Measurements from ENCODE around the gene ABTB2. TPM values are rescaled to one million over a fixed set of nuclear protein-coding genes. Genes with fewer than 3 reads are reported as not detected.

ABTB2 gene
- total and polyA plus RNA-seq, 2 of the 8 experiments (the other 6 are each of a cell fraction or from before 2014, with no cell fraction given), result 7.7 to 10.2 TPM

DNA sequence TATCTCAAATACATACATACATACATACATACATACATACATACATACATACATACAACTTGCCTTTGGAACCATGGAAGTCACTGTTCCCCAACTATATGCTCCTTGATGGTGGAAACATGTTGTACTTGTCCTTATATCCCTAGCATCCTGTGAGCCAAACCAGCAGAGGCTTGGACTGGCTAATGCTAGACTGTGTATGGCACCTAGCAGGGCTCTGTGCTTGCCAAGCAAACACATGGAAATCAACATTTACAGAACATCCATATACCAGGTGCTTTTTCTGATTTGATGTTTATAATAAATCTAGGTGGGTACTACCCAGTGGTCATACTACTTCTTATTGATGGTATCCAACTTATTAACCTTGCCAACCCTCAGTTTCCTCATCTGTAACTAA lies 86.1 kb downstream of the ABTB2 start (continued):
- TF ChIP-seq, protein P1, sequence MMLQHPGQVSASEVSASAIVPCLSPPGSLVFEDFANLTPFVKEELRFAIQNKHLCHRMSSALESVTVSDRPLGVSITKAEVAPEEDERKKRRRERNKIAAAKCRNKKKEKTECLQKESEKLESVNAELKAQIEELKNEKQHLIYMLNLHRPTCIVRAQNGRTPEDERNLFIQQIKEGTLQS (IDR thresholded peaks at IDR 0.05; ENCODE audit: insufficient read depth, low read depth, low read length), result no peak
- TF ChIP-seq KDM1A (IDR thresholded peaks at IDR 0.05; ENCODE audit: borderline replicate concordance, low read length), result no peak
- TF ChIP-seq JUN (IDR thresholded peaks at IDR 0.05; ENCODE audit: low read depth, low read length), result no peak
